Measurements from ENCODE around the gene SLTM. TPM values are rescaled to one million over a fixed set of nuclear protein-coding genes. Genes with fewer than 3 reads are reported as not detected.

Gene SLTM
- polyA plus RNA-seq, 1 donor from 2014 or later: 124 TPM

GRCh38 chr15:58908550-58909309, 24.7 kb downstream of the SLTM start:
- no peak overlapping the region for H3K4me3 ChIP-seq (ENCODE audit: low read length)
- no peaks in the 10 kb centered on the region for H4K20me1 ChIP-seq (ENCODE audit: insufficient read depth)
- H3F3A ChIP-seq (ENCODE audit: insufficient read depth, low read length, poor library complexity, severe bottlenecking): no peaks in the 10 kb centered on the region
- TF ChIP-seq CTCF (IDR thresholded peaks at IDR 0.05; ENCODE audit: poor library complexity, severe bottlenecking) (no peak), TAF1 (IDR thresholded peaks at IDR 0.05; ENCODE audit: low read depth) (no peak), RAD21 (conservative IDR thresholded peaks at IDR 0.05) (no peak), EZH2 (IDR thresholded peaks at IDR 0.05; ENCODE audit: borderline replicate concordance, insufficient read depth, low read length, poor library complexity, severe bottlenecking) (no peak), POLR2AphosphoS5 (IDR thresholded peaks at IDR 0.05) (no peak), MXI1 (conservative IDR thresholded peaks at IDR 0.05; ENCODE audit: poor library complexity, severe bottlenecking) (no peak), REST (IDR thresholded peaks at IDR 0.05; ENCODE audit: borderline replicate concordance) (no peak), EP300 (conservative IDR thresholded peaks at IDR 0.05; ENCODE audit: poor library complexity, severe bottlenecking) (no peak), SMC3 (conservative IDR thresholded peaks at IDR 0.05; ENCODE audit: poor library complexity) (no peak)
- H3K36me3 ChIP-seq (ENCODE audit: insufficient read depth, low read length): peaks cover 3% of the 10 kb centered on the region
- H3K9me3 ChIP-seq (ENCODE audit: low read length): no peaks in the 10 kb centered on the region
- no peak overlapping the region for H3K27ac ChIP-seq (ENCODE audit: low read length)
- H3K27me3 ChIP-seq (ENCODE audit: insufficient read depth, low read depth, low read length): no peaks in the 10 kb centered on the region
- no peak overlapping the region for H3K4me2 ChIP-seq (ENCODE audit: low read length)
- peaks cover 2% of the 10 kb centered on the region for H3K79me2 ChIP-seq (replicated peaks; ENCODE audit: insufficient read depth, low read length)
- no peak overlapping the region for H3K9ac ChIP-seq (ENCODE audit: low read length)
- no peak overlapping the region for H2AFZ ChIP-seq (ENCODE audit: low read depth, low read length)
- H3K9me2 ChIP-seq (ENCODE audit: insufficient read depth, low read length): no peaks in the 10 kb centered on the region

- TF ChIP-seq SMC3 (conservative IDR thresholded peaks at IDR 0.05; ENCODE audit: poor library complexity): no peak
- no peak for TF ChIP-seq EP300 (conservative IDR thresholded peaks at IDR 0.05; ENCODE audit: poor library complexity, severe bottlenecking)
- TF ChIP-seq MXI1 (conservative IDR thresholded peaks at IDR 0.05; ENCODE audit: poor library complexity, severe bottlenecking): no peak
- no peak for TF ChIP-seq EZH2 (IDR thresholded peaks at IDR 0.05; ENCODE audit: borderline replicate concordance, insufficient read depth, low read length, poor library complexity, severe bottlenecking)
- no peak for TF ChIP-seq CTCF (IDR thresholded peaks at IDR 0.05; ENCODE audit: poor library complexity, severe bottlenecking)
- no peak for TF ChIP-seq POLR2AphosphoS5 (IDR thresholded peaks at IDR 0.05)
- no peak for TF ChIP-seq REST (IDR thresholded peaks at IDR 0.05; ENCODE audit: borderline replicate concordance)
- no peak for TF ChIP-seq RAD21 (conservative IDR thresholded peaks at IDR 0.05)
- TF ChIP-seq TAF1 (IDR thresholded peaks at IDR 0.05; ENCODE audit: low read depth): no peak
- H3K36me3 ChIP-seq (ENCODE audit: insufficient read depth, low read length): peaks cover 9% of the 10 kb centered on the region
Measured at GRCh38 chr15:58900631-58901030, 32.8 kb downstream of the SLTM start.

More at GRCh38 chr15:58900631-58901030, 32.8 kb downstream of the SLTM start:
- Histone ChIP-seq H3F3A (ENCODE audit: insufficient read depth, low read length, poor library complexity, severe bottlenecking) (no peaks in the 10 kb centered on the region), H2AFZ (ENCODE audit: low read depth, low read length) (no peak overlapping the region), H3K9me2 (ENCODE audit: insufficient read depth, low read length) (no peaks in the 10 kb centered on the region), H3K79me2 (replicated peaks; ENCODE audit: insufficient read depth, low read length) (no peaks in the 10 kb centered on the region), H3K9me3 (ENCODE audit: low read length) (no peaks in the 10 kb centered on the region), H3K27ac (ENCODE audit: low read length) (no peak overlapping the region), H3K9ac (ENCODE audit: low read length) (no peak overlapping the region), H3K4me3 (ENCODE audit: low read length) (no peak overlapping the region), H4K20me1 (ENCODE audit: insufficient read depth) (no peaks in the 10 kb centered on the region), H3K27me3 (ENCODE audit: insufficient read depth, low read depth, low read length) (no peaks in the 10 kb centered on the region), H3K4me2 (ENCODE audit: low read length) (no peak overlapping the region)
